NCI-H2196 treated with DMSO at 0.1 percent for 48 hours (cell line): ENCODE measurements around the gene UNC5C.

Experiments used
- DNase-seq: peaks from one replicate; lab custom pipeline; 2025; ENCODE audit not compliant: unreplicated experiment; lab: John Stamatoyannopoulos, UW

UNC5C gene

DNA sequence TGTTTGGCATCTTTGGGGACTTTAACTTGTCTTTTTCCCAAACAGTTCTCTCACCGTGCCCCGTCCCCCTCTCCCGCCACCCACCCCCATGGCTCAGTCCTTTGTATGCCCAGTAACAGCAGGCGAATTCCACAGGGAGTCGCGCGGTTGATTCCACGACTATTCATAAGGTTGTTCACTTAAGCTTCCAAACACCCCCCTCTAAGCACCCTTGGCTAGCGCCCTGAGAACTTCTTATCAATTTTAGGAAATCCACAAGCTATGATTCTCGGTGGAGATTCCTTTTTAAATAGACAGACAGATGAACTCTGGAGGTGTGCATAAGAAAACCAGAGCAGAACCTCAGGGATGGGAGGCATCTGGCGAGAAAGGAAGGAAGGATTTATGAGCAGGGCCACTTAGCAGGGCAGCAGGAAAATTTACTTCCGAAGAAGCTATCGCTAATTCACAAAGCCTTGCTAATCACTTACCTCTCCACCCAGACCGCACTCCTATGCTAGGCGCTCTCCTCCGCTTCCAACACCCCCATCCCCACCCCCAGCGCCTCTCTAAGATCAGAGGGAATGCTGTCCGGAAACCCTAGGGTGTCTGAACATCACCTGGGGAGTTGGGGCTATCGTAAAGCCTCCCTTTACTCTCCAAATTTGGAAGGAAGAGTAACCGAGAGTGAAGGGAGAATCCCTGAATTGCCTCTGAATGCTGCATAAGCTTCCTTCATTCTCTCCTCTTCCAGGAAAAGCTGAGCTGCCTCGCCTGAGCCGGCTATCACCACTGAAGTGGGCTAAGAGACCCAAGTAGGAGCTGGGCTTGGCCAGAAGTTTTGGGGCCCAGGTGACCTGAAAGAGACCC is 1.7 kb downstream of the UNC5C start:
- DNase-seq, result no peak

DNA sequence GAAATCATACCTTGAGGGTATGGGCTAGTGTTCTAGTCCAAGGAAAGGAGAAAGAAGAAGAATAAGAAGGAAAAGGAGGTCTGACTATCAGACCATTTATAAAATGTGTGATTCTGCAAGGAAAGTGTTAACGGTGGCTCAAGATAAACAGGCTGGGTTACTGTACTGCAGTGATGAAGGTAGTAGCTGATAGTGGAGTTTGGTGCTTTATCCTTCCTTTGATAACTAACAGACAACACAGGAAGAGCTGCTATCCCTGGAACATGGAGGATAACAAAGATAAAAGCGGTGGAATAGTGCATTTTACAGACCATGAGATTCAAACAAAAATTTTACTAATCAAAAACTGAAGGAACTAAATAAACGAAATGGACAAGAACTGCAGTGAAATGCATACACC is 2.6 kb downstream of the UNC5C start:
- no peak for DNase-seq

DNA sequence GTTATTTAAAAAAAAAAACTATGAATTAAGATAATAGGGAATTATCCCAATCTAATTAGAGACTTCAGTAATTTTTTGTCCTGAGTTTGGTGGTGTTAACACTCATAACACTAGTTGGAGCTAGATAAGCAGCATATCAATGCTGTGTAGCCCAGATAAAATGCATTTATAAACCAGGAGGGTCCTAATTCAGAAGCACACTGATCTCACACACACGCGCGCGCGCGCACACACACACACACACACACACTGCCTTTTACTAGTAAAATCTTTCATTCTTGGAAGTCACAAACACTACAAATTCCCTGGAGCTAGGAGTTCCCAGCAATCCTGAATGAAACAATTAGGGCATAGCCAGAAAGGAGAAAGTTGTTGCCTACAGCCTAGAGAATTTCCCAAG is 3.2 kb downstream of the UNC5C start:
- no peak for DNase-seq

DNA sequence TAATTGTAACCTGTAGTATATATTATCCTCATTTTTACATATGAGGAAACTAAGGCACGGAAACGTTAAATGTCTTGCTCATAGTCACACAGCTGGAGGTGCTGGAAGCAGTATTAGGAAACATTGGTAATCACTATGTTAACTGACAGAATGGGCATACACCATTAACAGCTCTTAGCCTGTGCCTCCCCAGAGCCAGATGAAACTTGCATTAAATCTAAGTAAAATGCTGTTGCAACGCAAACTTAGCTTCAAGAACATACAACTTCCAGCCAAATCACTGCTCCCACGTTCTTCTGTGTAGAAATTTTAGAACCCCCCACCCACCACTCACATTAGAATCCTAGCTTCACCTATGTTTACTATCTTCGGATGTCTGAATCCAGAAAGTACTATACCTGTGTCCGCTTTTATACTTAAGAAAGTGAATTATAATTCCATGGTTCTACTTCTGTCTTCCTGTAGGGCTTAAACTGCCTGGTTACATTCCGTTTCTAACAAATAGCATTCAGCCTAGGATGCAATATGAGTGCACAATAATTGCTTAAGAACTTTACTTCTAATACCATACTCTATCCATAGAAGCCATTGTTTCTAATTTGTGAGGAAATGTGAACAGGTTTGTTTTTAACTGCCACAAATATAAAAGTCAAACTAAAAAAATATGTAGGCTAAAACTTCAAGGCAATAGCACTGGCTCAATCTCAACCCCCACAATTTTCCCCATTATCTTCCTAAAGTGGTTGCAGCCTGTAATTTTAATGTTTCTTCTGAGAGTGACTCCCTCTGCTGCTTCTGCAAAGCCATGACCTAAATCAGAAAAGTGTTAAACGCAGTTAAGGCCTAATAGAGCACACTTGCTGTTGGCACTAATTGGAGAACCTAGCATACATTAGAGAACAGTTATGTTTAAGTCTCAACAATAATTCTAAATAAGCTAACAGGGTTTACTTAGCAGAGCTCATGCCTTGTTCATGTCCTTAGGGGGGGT is 4.4 kb downstream of the UNC5C start:
- no peak for DNase-seq

DNA sequence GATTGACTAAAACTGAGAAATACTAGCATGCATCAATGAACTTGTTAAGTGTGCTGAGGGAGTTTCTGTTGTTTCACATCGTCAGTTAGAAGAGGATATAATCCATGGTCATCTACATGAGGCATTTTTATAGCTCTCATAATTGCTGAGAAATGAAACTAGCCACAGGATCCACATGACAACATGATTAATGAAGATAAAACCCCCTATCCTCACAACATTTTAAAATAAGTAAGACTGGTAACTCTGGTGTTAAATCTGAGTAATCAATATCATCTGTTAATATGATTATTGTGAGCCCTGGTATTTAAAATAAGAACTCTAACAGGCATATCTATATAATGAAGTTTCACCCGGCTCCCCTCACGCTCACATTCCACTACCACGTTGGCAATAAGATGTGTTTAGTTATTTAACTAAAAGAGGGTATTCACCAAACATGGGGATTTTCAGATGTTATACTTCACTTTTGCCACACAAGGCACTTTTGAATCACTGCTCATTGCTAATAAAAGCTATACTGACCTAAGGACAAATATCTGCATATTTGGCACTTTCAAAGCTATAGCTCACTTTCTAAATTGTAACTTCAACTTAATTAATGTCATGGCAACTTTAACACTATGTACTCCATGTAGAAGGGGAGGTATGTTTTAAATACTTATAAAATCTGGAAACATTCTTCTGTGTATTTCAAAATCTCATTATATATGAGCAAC is 6.7 kb downstream of the UNC5C start:
- DNase-seq, result no peak

DNA sequence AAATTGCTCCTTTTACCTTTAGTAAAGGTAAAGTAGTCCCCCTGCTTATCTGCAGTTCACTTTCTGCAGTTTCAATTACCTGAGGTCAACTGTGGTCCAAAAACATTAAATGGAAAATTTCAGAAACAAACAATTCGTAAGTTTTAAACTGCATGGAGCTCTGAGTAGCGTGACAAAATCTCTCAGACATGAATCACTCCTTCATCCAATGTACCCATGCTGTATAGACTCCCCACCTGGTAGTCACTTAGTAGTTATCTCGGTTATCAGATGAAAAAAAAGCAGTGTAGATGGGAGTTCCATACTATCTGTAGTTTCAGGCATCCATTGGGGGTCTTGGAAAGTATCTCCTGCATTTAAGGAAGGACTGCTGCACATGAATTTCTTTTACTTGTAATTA is 7.7 kb downstream of the UNC5C start:
- DNase-seq, result no peak

DNA sequence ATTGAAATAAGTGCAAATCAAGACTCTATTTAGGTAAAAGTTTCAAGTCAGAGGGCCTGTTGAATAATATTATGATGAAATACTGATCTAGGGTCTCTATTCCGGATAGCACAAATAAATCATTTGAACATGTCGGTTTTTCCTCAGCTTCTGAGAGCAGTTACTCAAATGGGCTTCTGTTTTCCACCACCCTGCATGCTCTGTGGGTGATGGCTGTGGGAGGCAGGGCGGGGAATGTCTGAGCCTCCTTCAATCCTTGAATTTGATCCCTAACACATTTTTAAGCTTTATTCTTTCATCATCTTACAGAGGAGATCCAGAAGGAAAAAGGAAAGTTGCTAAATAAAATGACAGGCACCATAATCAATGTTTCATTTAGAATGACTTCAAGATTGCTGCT is 8.5 kb downstream of the UNC5C start:
- no peak for DNase-seq

DNA sequence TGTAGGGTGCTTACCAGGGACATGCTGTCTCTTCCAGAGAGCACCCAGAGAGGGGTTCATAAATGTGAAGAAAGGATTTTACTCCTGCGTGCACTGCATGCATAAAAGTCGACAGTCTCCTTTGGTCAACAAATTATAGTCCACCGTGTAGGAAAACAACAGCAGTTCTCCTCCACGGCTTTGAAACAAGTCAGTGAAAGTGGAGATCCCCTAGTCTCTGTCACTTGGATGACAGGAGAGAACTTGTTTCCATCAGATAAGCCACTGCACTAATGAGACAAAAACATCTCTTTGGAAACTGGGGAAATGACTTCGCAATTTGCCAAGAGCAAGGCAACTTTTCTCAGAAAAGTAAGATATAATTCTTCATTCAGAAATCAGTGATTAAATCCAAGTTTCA is 9.7 kb downstream of the UNC5C start:
- no peak for DNase-seq

DNA sequence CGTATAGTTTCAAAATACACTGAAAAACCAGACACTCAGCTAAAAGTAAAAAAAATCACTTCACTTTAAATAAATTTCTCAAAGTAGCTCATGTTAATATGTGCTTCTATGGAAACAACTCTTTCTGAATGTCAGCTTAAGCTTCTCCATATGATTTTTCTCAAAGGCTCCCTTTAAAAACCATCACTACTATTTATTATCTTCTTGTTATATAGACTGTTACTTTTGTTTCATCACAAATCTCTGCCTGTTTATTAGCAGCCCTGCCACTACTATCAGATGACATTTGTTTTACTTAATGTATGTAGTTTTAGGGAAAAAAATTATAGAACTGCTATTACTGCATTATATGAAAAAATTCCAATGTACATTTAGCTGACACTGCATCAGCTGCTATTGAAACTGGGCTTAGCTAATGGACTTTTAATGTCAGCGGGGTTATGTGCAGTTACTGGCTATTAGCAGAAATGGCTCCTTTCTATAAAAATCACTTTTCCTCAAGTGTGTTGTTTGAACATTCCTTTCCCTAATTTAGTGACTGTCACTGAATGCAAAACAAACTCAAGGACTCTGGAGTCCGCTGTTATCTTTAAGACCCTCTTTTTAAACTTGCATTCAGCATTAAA is 10.8 kb downstream of the UNC5C start:
- DNase-seq, result no peak

DNA sequence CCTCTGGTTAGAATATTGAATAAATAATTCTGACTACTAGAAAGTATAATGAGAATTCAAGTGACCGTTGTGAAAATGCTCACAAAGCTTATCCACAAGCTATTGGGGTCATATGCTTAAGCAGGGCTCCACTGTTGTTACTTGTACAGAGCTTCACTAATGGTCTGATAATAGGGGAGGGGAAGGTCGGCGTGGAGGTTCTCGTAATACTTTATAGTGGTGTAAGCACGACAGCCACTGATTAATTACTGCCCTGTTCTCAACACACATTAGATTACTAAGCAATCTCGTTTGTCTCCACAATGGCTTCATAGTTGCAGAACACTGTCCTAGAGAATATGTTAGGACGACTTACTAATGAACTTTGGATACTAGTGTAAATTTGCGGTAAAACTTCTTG is 11.6 kb downstream of the UNC5C start:
- DNase-seq, result no peak

DNA sequence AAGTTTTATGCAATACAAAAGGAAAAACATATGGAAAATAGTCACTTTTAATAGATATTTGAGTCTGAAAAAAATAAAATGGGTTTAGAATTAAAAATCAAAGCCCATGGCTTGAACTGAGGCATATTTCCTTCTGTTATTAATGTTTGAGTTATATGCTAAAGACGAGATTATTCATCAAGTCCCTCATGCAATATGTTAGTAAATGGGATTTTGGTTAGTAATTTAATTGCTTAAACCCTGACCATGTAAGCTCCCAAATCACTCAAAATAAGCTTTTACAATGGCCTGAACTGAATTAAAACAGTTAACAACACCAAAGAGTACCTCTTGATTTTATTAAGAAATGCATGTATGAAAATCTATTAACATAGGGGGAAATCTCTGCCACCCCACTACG is 12.1 kb downstream of the UNC5C start:
- DNase-seq, result no peak

DNA sequence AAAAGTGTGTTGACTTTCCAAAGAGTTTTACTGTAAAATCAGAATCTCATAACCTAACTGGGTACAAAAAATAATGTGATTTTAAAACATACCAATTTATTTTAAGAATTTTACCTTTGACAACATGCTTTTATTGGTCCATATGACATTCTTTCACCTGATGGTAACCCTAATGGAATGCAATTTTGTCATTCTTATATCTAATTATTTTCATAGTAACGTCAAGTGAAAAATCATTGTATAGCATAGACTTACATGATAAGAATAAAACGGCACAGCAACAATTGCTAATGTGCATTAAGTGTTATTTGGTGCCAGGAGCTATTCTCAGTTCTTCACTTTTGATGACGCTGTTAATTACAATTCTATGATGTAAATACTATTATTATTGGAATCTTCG is 13.6 kb downstream of the UNC5C start:
- DNase-seq, result no peak

DNA sequence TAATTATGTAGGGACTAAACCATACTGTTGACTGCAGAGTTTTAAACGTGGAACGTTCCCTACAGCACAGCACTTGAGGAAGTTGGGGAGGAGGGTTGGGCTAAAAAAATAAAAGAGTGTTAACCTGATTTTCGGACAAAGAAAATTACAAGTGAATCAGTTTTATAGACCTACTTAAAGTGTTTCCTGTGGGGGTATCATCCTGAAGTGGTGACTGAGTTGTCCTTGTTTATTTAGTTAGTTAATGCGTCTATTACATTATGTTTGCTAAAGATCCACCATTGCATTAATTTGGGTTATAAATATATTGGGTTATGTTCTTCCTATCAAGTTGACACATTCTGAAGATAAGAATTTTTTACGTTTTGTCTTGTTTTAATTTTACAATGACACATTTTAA is 14.7 kb downstream of the UNC5C start:
- DNase-seq, result no peak

DNA sequence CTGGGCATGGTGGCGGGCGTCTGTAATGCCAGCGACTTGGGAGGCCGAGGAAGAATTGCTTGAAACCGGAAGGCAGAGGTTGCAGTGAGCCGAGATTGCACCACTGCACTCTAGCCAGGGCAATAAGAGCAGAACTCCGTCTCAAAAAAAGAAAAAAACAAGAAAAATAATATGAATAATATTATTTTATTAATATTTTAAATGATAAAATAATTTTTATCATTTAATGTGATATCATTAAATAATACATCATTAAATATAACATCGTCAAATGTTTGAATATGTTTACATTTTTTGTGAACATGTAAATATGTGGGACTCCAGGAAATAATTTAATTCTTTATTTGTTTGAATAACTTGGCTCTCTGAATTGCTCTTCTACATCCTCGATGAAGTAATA is 15.5 kb downstream of the UNC5C start:
- no peak for DNase-seq

DNA sequence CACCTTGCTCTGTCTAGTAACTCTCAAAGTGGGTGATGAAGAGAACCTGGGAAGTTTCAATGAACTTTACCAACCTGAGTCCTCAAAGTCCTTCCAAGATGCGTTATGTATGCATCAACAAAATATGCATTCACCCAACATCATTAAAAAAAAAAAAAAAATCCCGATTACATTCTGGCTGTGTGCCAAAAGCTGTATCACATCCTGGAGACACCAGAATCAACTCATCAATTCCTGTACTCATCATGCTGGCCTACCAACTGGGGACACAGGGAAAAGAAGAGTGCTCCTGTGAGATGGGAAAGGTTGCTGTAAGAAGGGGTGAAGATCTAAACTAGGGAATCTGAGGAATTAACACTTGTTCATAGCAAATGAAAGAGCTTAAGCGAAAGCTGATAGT is 16.5 kb downstream of the UNC5C start:
- no peak for DNase-seq

DNA sequence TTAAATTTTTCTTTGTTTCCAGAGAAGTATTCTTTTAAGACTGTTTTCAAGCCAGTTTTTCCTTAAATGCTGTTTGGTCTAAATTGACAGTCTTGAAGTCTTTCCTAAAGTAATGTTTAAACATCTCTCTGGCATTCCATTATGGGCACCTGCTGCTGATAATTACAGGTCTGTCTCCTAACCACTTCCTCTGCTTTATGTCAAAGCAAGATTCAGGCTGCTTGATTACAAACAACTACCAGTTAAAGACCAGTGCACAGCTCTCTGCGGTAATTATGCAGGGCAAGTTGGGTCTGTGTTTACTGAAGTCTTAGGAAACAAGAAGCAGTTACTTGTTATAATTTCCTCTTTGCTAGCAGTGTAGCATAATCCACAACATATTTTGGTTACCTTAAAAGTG is 17.6 kb downstream of the UNC5C start:
- DNase-seq, result no peak

DNA sequence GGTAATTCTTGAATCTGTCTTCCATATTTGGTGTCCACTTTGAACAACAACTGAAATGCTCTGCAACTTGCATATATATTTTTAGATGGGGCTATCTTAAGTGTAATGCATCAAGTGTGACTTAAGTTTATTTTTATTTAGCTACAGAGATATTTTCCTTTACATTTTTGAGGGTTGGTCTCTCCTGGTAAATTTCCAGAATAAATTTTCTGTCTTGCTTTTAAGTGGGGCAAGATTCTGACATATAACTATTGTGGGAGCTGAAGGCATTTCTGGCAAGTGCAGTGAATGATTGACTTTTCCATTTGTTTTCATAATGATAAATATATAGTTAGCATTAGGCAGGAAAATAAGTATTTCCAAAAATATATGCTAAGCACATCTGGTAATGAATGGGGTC is 18.8 kb downstream of the UNC5C start:
- no peak for DNase-seq

DNA sequence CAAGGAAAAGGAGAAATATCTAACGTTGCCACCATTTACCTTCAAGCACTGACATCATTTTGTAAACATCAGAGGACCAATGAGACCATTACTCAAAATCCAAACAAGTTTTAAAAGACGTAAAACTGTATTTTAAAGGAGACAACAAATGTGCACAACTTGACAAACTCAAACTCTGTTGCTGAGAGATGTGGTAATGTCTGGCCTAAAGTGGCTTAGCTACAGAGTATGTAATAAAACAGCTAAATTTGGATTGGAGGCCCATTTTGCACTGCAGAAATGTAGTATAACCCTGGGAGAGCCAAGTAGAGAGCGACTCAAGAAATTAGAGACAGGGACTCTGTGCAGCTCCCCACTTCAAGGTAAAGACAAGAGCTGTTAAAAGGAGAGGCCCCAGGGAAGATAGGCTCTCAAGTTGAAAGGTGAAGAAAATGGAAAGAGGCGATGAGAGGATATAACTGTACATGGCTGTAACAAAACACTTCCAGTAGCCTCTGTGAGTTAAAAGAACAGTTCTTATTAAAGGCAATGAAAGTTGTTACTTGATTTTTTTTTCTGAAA is 20.3 kb downstream of the UNC5C start:
- DNase-seq, result no peak

DNA sequence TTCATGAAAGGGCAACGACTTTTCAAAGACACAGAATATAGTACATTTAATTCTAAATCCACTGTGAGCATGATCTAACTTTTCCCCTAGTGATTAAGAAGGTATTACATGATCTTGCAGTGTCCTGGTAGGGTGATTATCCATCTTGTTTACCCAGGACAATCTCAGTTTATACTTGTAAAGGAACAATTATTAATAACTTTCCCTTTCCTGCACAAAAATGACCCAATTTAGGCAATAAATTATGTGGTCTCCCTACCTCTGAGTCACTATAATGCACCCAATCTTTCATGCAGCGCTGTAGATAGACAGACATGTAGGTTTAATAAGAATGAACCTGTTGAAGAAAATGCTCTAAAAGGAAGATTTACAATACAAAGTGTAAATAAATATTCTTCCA is 22.7 kb downstream of the UNC5C start:
- DNase-seq, result no peak

DNA sequence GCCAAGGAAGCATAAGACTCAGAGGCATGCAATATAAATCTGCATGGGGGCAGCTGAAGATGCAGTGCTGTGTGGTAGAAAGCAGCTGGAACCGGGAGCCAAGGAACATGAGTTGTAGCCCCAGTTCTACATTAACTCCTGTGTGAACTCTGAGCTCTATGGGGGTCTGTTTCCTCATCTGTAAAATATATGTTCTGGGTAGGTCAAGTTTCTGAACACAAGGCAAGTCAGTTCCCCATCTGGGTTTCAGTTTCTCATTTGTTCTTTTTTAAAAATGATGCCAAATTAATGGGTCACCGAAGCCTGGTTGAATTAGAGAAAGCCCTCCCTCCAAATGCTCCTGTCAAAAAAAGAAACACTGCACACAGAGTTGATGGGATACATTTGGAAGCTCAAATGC is 24.0 kb downstream of the UNC5C start:
- no peak for DNase-seq

DNA sequence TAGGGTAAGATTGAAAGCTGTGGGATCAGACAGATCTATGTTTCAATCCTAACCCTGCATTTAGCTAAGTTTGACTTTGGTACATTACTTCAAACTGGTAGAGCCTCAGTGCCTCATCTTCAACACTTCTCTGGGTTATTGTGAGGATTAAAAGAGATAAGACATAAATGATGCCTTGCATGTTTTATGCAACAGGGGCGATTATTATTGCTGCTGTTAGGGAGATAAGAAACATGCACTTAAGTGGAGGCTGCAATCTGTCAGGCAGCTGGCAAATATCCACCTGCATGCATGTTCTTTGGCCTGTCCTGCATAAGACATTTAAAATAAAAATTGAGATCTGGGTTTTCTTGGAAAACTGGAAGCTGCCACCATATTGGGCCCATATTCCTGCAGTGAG is 24.6 kb downstream of the UNC5C start:
- no peak for DNase-seq
